Liver (tissue), 9 donors: ENCODE data around the gene VOPP1. TPM values are rescaled to one million over a fixed set of nuclear protein-coding genes. Genes with fewer than 3 reads are reported as not detected.

ENCODE experiments used
- DNase-seq: peaks from one replicate; pipeline ENCODE4 v3.0.0-alpha.2; 2017; ENCODE audit warnings: low spot score
- H3K27ac ChIP-seq, 2 donors: one replicate each; pipeline ENCODE4 v1.7.0; 2013; ENCODE audit warnings: inconsistent platforms in 2 of 2, low read length in 2 of 2, control low read depth in 1 of 2, low read depth in 1 of 2, mild to moderate bottlenecking in 1 of 2
- H3K27me3 ChIP-seq, 4 donors: one replicate each; pipeline versions ENCODE4 v1.6.1 to v1.7.0; 2013; ENCODE audit warnings: low read length in 3 of 4, inconsistent platforms in 1 of 4, mild to moderate bottlenecking in 1 of 4, moderate library complexity in 1 of 4; ENCODE audit not compliant: control insufficient read depth in 4 of 4, insufficient read depth in 4 of 4
- H3K36me3 ChIP-seq, 4 donors: one replicate each; pipeline versions ENCODE4 v1.6.1 to v1.7.0; 2013; ENCODE audit warnings: low read length in 3 of 4, mild to moderate bottlenecking in 3 of 4, low read depth in 1 of 4, moderate library complexity in 1 of 4; ENCODE audit not compliant: control insufficient read depth in 4 of 4, insufficient read depth in 3 of 4
- H3K4me1 ChIP-seq, 4 donors: one replicate each; pipeline versions ENCODE4 v1.6.1 to v1.7.0; 2013; ENCODE audit warnings: low read length in 3 of 4, mild to moderate bottlenecking in 3 of 4, moderate library complexity in 1 of 4; ENCODE audit not compliant: control insufficient read depth in 4 of 4, insufficient read depth in 4 of 4
- H3K4me3 ChIP-seq, 3 donors: one replicate each; pipeline versions ENCODE4 v1.6.1 to v1.7.0; 2013; ENCODE audit warnings: low read length in 3 of 3, control low read depth in 1 of 3, low read depth in 1 of 3, mild to moderate bottlenecking in 1 of 3
- H3K9ac ChIP-seq, 2 donors: one replicate each; pipeline ENCODE4 v1.7.0; 2013; ENCODE audit warnings: low read length in 2 of 2, mild to moderate bottlenecking in 2 of 2, moderate library complexity in 2 of 2, control low read depth in 1 of 2, low read depth in 1 of 2
- H3K9me3 ChIP-seq, 4 donors: one replicate each; pipeline versions ENCODE4 v1.6.1 to v1.7.0; 2013; ENCODE audit warnings: low read length in 3 of 4; ENCODE audit not compliant: control insufficient read depth in 4 of 4
- EGR1 ChIP-seq, 2 donors: IDR thresholded peaks; 2 replicates each; pipeline ENCODE4 v1.6.1; 2016 to 2018; ENCODE audit warnings: antibody characterized with exemption in 2 of 2, low read depth in 2 of 2
- FOXA1 ChIP-seq: IDR thresholded peaks from 2 replicates; pipeline ENCODE4 v1.6.1; 2016; ENCODE audit warnings: antibody characterized with exemption
- FOXA2 ChIP-seq: IDR thresholded peaks from 2 replicates; pipeline ENCODE4 v1.6.1; 2016; ENCODE audit warnings: antibody characterized with exemption
- GABPA ChIP-seq, 2 donors: IDR thresholded peaks in 1 of 2; conservative IDR thresholded peaks in 1 of 2; 2 replicates each; pipeline ENCODE4 v1.6.1; 2016; ENCODE audit warnings: antibody characterized with exemption in 2 of 2, mild to moderate bottlenecking in 1 of 2, moderate library complexity in 1 of 2
- HNF4A ChIP-seq, 2 donors: conservative IDR thresholded peaks; 2 replicates each; pipeline ENCODE4 v1.6.1; 2016; ENCODE audit warnings: antibody characterized with exemption in 2 of 2, mild to moderate bottlenecking in 2 of 2
- HNF4G ChIP-seq: IDR thresholded peaks from 2 replicates; pipeline ENCODE4 v1.6.1; 2016; ENCODE audit warnings: antibody characterized with exemption
- JUND ChIP-seq, 2 donors: IDR thresholded peaks; 2 replicates each; pipeline ENCODE4 v1.6.1; 2016; ENCODE audit warnings: antibody characterized with exemption in 2 of 2
- NR2F2 ChIP-seq: IDR thresholded peaks from 2 replicates; pipeline ENCODE4 v1.6.1; 2016; ENCODE audit warnings: antibody characterized with exemption
- RAD21 ChIP-seq, 2 donors: IDR thresholded peaks; 2 replicates each; pipeline ENCODE4 v1.6.1; 2016; ENCODE audit warnings: antibody characterized with exemption in 2 of 2, mild to moderate bottlenecking in 2 of 2
- RXRA ChIP-seq, 2 donors: IDR thresholded peaks; 2 replicates each; pipeline ENCODE4 v1.6.1; 2017 to 2018; ENCODE audit warnings: antibody characterized with exemption in 2 of 2, mild to moderate bottlenecking in 1 of 2
- SP1 ChIP-seq: IDR thresholded peaks from 2 replicates; pipeline ENCODE4 v1.6.1; 2018; ENCODE audit warnings: antibody characterized with exemption, mild to moderate bottlenecking
- TAF1 ChIP-seq: conservative IDR thresholded peaks from 2 replicates; pipeline ENCODE4 v1.6.1; 2016; ENCODE audit warnings: antibody characterized with exemption, mild to moderate bottlenecking
- YY1 ChIP-seq: IDR thresholded peaks from 2 replicates; pipeline ENCODE4 v1.6.1; 2016; ENCODE audit warnings: antibody characterized with exemption, mild to moderate bottlenecking
- WGBS: extraction: QIAGEN DNeasy Blood & Tissue Kit; methylation state at CpG from one replicate; pipeline ENCODE4 v1.1.7; 2013; 5-methylcytosine and 5-hydroxymethylcytosine counted together
- polyA plus RNA-seq, 2 donors: library from polyadenylated mRNA; stranded (reverse) in 1 of 2; unstranded in 1 of 2; fragments of 200-250 nt in 1 of 2; fragments of >200 nt in 1 of 2; fragmentation: Nextera tagmentation in 1 of 2; extraction: Ambion mirVana in 1 of 2; gene quantifications; one replicate each; pipeline versions ENCODE4 v1.2.1 to v1.2.3, GENCODE V29; 2013 to 2015
- total RNA-seq, 2 donors: library from RNA; depleted of rRNA; stranded (reverse); fragments of >200 nt; gene quantifications; one replicate each; pipeline ENCODE4 v1.2.3, GENCODE V29; 2014
- TF ChIP-seq, protein P1 (sequence below): IDR thresholded peaks from 2 replicates; pipeline ENCODE4 v1.6.1; 2016; ENCODE audit warnings: antibody characterized with exemption, mild to moderate bottlenecking
- TF ChIP-seq, protein P2 (sequence below): fragments of 150-350 bp; IDR thresholded peaks from 2 replicates; pipeline ENCODE4 v1.5.1; 2017; ENCODE audit warnings: improper control_type of control experiment, low read depth, low read length; ENCODE audit not compliant: missing input control
- TF ChIP-seq, protein P3 (sequence below): IDR thresholded peaks from 2 replicates; pipeline ENCODE4 v1.6.1; 2016; ENCODE audit warnings: antibody characterized with exemption
- TF ChIP-seq, protein P4 (sequence below): IDR thresholded peaks from 2 replicates; pipeline ENCODE4 v1.6.1; 2016; ENCODE audit warnings: antibody characterized with exemption
- donor health status: healthy.
- donor health status: healthy.
- donor health status: healthy.
- donor health status: healthy.
- donor health status: healthy.

Gene VOPP1
- total and polyA plus RNA-seq, 4 donors: 11.5 to 23.8 (median 21.7) TPM

DNA sequence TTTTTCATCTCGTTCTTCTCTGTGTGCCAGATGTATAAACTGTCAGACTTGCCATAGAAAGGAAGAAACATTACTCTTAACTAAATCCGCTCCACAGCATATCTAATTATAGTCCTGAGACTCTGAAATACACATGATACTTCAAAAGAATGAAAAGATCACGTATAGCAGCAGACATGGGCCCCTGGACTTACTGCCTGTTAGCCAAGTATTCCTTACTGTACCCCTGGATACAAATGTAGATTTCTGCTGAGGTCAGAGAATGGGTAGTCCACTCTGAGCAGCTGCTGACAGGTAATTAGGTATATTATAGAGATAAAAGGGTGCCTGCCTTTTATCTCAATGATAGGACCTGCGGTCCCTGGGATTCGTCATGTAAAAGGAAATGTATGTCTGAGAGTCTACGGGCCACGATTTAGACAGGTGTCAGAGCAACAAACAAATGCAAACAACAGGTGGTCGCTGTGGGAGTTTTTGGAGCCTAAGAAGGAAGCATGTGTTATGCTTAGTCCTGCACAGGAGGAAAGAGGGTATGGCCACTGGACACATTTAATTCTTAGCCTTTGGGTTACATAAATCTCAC lies 69.4 kb downstream of the VOPP1 start:
- H3K9me3 ChIP-seq: no peaks in the 10 kb centered on the region
- H3K4me1 ChIP-seq: no peaks in the 10 kb centered on the region
- H3K27me3 ChIP-seq: no peaks in the 10 kb centered on the region
- H3K4me3 ChIP-seq: no peak overlapping the region
- H3K9ac ChIP-seq: no peak overlapping the region
- TF ChIP-seq, protein P1, sequence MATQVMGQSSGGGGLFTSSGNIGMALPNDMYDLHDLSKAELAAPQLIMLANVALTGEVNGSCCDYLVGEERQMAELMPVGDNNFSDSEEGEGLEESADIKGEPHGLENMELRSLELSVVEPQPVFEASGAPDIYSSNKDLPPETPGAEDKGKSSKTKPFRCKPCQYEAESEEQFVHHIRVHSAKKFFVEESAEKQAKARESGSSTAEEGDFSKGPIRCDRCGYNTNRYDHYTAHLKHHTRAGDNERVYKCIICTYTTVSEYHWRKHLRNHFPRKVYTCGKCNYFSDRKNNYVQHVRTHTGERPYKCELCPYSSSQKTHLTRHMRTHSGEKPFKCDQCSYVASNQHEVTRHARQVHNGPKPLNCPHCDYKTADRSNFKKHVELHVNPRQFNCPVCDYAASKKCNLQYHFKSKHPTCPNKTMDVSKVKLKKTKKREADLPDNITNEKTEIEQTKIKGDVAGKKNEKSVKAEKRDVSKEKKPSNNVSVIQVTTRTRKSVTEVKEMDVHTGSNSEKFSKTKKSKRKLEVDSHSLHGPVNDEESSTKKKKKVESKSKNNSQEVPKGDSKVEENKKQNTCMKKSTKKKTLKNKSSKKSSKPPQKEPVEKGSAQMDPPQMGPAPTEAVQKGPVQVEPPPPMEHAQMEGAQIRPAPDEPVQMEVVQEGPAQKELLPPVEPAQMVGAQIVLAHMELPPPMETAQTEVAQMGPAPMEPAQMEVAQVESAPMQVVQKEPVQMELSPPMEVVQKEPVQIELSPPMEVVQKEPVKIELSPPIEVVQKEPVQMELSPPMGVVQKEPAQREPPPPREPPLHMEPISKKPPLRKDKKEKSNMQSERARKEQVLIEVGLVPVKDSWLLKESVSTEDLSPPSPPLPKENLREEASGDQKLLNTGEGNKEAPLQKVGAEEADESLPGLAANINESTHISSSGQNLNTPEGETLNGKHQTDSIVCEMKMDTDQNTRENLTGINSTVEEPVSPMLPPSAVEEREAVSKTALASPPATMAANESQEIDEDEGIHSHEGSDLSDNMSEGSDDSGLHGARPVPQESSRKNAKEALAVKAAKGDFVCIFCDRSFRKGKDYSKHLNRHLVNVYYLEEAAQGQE: no peak
- TF ChIP-seq YY1 (no peak), FOXA2 (no peak), FOXA1 (no peak), HNF4A (conservative IDR thresholded peaks at IDR 0.05) (no peak), NR2F2 (no peak), EGR1 (IDR thresholded peaks at IDR 0.05; ENCODE audit: low read depth in 2 of 2) (no peak), RXRA (IDR thresholded peaks at IDR 0.05) (no peak), JUND (IDR thresholded peaks at IDR 0.05) (no peak), HNF4G (no peak), SP1 (no peak), GABPA (IDR thresholded peaks at IDR 0.05 in 1 of 2, conservative IDR thresholded peaks at IDR 0.05 in 1 of 2) (no peak), TAF1 (no peak), RAD21 (IDR thresholded peaks at IDR 0.05) (no peak)
- TF ChIP-seq, protein P2, sequence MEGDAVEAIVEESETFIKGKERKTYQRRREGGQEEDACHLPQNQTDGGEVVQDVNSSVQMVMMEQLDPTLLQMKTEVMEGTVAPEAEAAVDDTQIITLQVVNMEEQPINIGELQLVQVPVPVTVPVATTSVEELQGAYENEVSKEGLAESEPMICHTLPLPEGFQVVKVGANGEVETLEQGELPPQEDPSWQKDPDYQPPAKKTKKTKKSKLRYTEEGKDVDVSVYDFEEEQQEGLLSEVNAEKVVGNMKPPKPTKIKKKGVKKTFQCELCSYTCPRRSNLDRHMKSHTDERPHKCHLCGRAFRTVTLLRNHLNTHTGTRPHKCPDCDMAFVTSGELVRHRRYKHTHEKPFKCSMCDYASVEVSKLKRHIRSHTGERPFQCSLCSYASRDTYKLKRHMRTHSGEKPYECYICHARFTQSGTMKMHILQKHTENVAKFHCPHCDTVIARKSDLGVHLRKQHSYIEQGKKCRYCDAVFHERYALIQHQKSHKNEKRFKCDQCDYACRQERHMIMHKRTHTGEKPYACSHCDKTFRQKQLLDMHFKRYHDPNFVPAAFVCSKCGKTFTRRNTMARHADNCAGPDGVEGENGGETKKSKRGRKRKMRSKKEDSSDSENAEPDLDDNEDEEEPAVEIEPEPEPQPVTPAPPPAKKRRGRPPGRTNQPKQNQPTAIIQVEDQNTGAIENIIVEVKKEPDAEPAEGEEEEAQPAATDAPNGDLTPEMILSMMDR: no peak
- TF ChIP-seq, protein P3, sequence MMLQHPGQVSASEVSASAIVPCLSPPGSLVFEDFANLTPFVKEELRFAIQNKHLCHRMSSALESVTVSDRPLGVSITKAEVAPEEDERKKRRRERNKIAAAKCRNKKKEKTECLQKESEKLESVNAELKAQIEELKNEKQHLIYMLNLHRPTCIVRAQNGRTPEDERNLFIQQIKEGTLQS: no peak
- TF ChIP-seq, protein P4, sequence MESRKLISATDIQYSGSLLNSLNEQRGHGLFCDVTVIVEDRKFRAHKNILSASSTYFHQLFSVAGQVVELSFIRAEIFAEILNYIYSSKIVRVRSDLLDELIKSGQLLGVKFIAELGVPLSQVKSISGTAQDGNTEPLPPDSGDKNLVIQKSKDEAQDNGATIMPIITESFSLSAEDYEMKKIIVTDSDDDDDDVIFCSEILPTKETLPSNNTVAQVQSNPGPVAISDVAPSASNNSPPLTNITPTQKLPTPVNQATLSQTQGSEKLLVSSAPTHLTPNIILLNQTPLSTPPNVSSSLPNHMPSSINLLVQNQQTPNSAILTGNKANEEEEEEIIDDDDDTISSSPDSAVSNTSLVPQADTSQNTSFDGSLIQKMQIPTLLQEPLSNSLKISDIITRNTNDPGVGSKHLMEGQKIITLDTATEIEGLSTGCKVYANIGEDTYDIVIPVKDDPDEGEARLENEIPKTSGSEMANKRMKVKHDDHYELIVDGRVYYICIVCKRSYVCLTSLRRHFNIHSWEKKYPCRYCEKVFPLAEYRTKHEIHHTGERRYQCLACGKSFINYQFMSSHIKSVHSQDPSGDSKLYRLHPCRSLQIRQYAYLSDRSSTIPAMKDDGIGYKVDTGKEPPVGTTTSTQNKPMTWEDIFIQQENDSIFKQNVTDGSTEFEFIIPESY: no peak
- no peak for DNase-seq
- H3K27ac ChIP-seq: no peak overlapping the region
- no peaks in the 10 kb centered on the region for H3K36me3 ChIP-seq
- WGBS: 89% methylated on average over 8 of the region's 8 CpGs
